PC-3 (cell line): ENCODE results near the gene KANSL1L.

ENCODE experiments used
- EZH2 ChIP-seq: fragments of 300-600 bp; sonication (generic); IDR thresholded peaks from one replicate; pipeline ENCODE4 v1.6.1; 2017; ENCODE audit warnings: antibody characterized with exemption, mild to moderate bottlenecking, low read length; ENCODE audit not compliant: unreplicated experiment
- EZH2phosphoT487 ChIP-seq: fragments of 300-600 bp; sonication (generic); IDR thresholded peaks from 2 replicates; pipeline ENCODE4 v1.6.1; 2018; ENCODE audit warnings: mild to moderate bottlenecking, antibody characterized with exemption, low read length, borderline replicate concordance
- TF ChIP-seq, protein P1 (sequence below): fragments of 300-600 bp; sonication (generic); conservative IDR thresholded peaks from 2 replicates; pipeline ENCODE4 v1.5.1; 2017; ENCODE audit warnings: antibody characterized with exemption, low read depth, mild to moderate bottlenecking, low read length

GRCh38 chr2:210179351-210179990, 8.3 kb upstream of the KANSL1L start:
- TF ChIP-seq, protein P1, sequence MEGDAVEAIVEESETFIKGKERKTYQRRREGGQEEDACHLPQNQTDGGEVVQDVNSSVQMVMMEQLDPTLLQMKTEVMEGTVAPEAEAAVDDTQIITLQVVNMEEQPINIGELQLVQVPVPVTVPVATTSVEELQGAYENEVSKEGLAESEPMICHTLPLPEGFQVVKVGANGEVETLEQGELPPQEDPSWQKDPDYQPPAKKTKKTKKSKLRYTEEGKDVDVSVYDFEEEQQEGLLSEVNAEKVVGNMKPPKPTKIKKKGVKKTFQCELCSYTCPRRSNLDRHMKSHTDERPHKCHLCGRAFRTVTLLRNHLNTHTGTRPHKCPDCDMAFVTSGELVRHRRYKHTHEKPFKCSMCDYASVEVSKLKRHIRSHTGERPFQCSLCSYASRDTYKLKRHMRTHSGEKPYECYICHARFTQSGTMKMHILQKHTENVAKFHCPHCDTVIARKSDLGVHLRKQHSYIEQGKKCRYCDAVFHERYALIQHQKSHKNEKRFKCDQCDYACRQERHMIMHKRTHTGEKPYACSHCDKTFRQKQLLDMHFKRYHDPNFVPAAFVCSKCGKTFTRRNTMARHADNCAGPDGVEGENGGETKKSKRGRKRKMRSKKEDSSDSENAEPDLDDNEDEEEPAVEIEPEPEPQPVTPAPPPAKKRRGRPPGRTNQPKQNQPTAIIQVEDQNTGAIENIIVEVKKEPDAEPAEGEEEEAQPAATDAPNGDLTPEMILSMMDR: no peak
- TF ChIP-seq EZH2: no peak
- no peak for TF ChIP-seq EZH2phosphoT487
